Transverse colon (tissue), 4 donors: ENCODE results near the gene TP53BP2. TPM values are rescaled to one million over a fixed set of nuclear protein-coding genes. Genes with fewer than 3 reads are reported as not detected.

ENCODE experiments used
- DNase-seq: peaks from one replicate; pipeline ENCODE4 v3.0.0-alpha.2; 2019
- H3K27ac ChIP-seq, 4 donors: fragments of 200-600 bp; sonication (generic); 2 replicates each; pipeline ENCODE4 v1.5.1; 2016 to 2018; ENCODE audit warnings: inconsistent platforms in 4 of 4
- H3K27me3 ChIP-seq: fragments of 200-600 bp; sonication (generic); 2 replicates; pipeline ENCODE4 v1.5.1; 2017; ENCODE audit warnings: inconsistent platforms
- H3K36me3 ChIP-seq, 4 donors: fragments of 200-600 bp; sonication (generic); 2 replicates each; pipeline ENCODE4 v1.5.1; 2017 to 2019; ENCODE audit warnings: inconsistent platforms in 4 of 4
- H3K4me1 ChIP-seq, 4 donors: fragments of 200-600 bp; sonication (generic); 2 replicates each; pipeline ENCODE4 v1.5.1; 2017 to 2020; ENCODE audit warnings: inconsistent platforms in 4 of 4
- H3K4me3 ChIP-seq, 4 donors: fragments of 200-600 bp; sonication (generic); 1 replicate in 1 of 4; 2 replicates in 3 of 4; pipeline versions ENCODE4 v1.5.1 to v1.6.1; 2017 to 2019; ENCODE audit warnings: inconsistent platforms in 4 of 4
- H3K9me3 ChIP-seq, 2 donors: fragments of 200-600 bp; sonication (generic); 2 replicates each; pipeline ENCODE4 v1.5.1; 2017 to 2019; ENCODE audit warnings: inconsistent platforms in 2 of 2
- CTCF ChIP-seq, 5 experiments: fragments of 200-600 bp in 3 of 5; fragments of 450-650 bp in 2 of 5; sonication (generic) in 3 of 5; IDR thresholded peaks; 1 replicate in 2 of 5; 2 replicates in 3 of 5; pipeline ENCODE4 v1.5.1; 2016 to 2017; ENCODE audit warnings: antibody characterized with exemption in 5 of 5, inconsistent platforms in 3 of 5, mild to moderate bottlenecking in 2 of 5, moderate library complexity in 1 of 5
- EP300 ChIP-seq: sonication (generic); formaldehyde crosslinking; IDR thresholded peaks from one replicate; pipeline ENCODE4 v1.6.1; 2017; ENCODE audit warnings: antibody characterized with exemption, low read depth
- POLR2A ChIP-seq: fragments of 450-650 bp; IDR thresholded peaks from one replicate; pipeline ENCODE4 v1.6.1; 2016; ENCODE audit warnings: antibody characterized with exemption, mild to moderate bottlenecking, moderate library complexity
- POLR2AphosphoS5 ChIP-seq, 3 donors: sonication (generic); formaldehyde crosslinking; IDR thresholded peaks; one replicate each; pipeline ENCODE4 v1.6.1; 2016; ENCODE audit warnings: antibody characterized with exemption in 3 of 3
- WGBS, 2 donors: methylation state at CpG; one replicate each; pipeline ENCODE4 v1.1.5; 2018; ENCODE audit warnings: low coverage in 1 of 2; 5-methylcytosine and 5-hydroxymethylcytosine counted together
- in situ Hi-C, 4 donors: fragments of 200-750 bp; cut with MboI; loops; one replicate each; pipeline versions ENCODE4 v1.15.0 to v1.15.1; 2017; ENCODE audit warnings: low sequenced_read_pairs in 3 of 4, low pct_ligation_motif_present in 1 of 4, low pct_unique_long_range_greater_than_20kb in 1 of 4
- intact Hi-C: fragments of 100-400 bp; cut with DNase I; formaldehyde crosslinking; loops from one replicate; pipeline ENCODE4 v1.15.1; 2023; ENCODE audit warnings: low total_unique reads
- total RNA-seq, 4 donors: library from RNA; depleted of rRNA; stranded (reverse); fragments of >200 nt; gene quantifications; one replicate each; pipeline ENCODE4 v1.1.0, GENCODE V29; 2016

TP53BP2 gene
- total RNA-seq, 4 donors from 2014 or later: 11.9 to 82.7 (median 31.2) TPM

GRCh38 chr1:223747838-223748335, 97.9 kb downstream of the TP53BP2 start:
- no peak for TF ChIP-seq POLR2AphosphoS5 (IDR thresholded peaks at IDR 0.05)
- no peak for TF ChIP-seq EP300
- TF ChIP-seq POLR2A: no peak
- no peak for TF ChIP-seq CTCF (IDR thresholded peaks at IDR 0.05)
- peak; percentile 58 for DNase-seq
- no peaks in the 10 kb centered on the region for H3K9me3 ChIP-seq
- H3K27ac ChIP-seq: peak overlapping the region; percentile 67 to 87 (median 83)
- WGBS, 2 donors: 7 to 38% methylated on average over 2 to 4 of the region's 4 CpGs
- H3K4me3 ChIP-seq: no peak overlapping the region
- H3K27me3 ChIP-seq: no peaks in the 10 kb centered on the region
- in situ Hi-C loops: no loop called here
- intact Hi-C loops: loop anchor here (5.0 kb wide), 2 partner anchors 36 to 51 kb away; partner anchors contain the start of gene CAPN2
- peaks cover 0 to 49% (median 27%) of the 10 kb centered on the region in 4 donors for H3K36me3 ChIP-seq
- H3K4me1 ChIP-seq: peaks cover 7 to 25% (median 15%) of the 10 kb centered on the region in 4 donors

DNA sequence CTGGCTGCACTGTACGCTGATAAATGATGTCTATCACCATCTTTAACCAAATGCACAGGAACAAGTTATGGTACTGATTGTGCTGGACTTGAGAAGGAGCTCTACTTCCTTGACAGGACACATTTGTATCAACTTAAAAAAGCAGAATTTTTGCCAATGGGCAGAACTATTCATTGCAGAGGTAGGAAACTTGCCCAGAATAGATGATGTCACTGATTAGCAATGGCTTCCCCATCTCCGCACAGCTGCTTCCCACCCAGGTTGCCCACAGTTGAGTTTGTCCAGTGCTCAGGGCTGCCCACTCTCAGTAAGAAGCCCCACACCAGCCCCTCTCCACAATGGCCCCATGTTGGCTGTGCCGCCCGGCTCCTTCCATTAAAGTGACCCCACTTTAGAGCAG, 100.0 kb downstream of the TP53BP2 start:
- no peak for DNase-seq
- H3K27ac ChIP-seq: no peak overlapping the region
- H3K36me3 ChIP-seq: peaks cover 0 to 29% (median 13%) of the 10 kb centered on the region in 4 donors
- H3K4me3 ChIP-seq: no peak overlapping the region
- WGBS, 2 donors: 89 to 100% methylated on average over 1 to 4 of the region's 4 CpGs
- in situ Hi-C loops: no loop called here
- TF ChIP-seq EP300 (no peak), POLR2AphosphoS5 (IDR thresholded peaks at IDR 0.05) (no peak), CTCF (IDR thresholded peaks at IDR 0.05) (no peak), POLR2A (no peak)
- no peaks in the 10 kb centered on the region for H3K9me3 ChIP-seq
- no peaks in the 10 kb centered on the region for H3K27me3 ChIP-seq
- intact Hi-C loops: loop anchor here (5.0 kb wide), 2 partner anchors 33 to 48 kb away; partner anchors contain the start of gene CAPN2
- peaks cover 7 to 29% (median 17%) of the 10 kb centered on the region in 4 donors for H3K4me1 ChIP-seq

- Histone ChIP-seq H3K9me3 (no peaks in the 10 kb centered on the region), H3K4me3 (no peak overlapping the region), H3K27me3 (no peaks in the 10 kb centered on the region), H3K4me1 (peaks cover 15 to 40% (median 26%) of the 10 kb centered on the region in 4 donors), H3K36me3 (peaks cover 0 to 20% (median 10%) of the 10 kb centered on the region in 4 donors), H3K27ac (no peak overlapping the region)
- no peak for DNase-seq
- in situ Hi-C loops: no loop called here
- intact Hi-C loops: no loop called here
- 71 to 73% methylated on average over 8 to 9 of the region's 9 CpGs for WGBS, 2 donors
- no peak for TF ChIP-seq POLR2AphosphoS5 (IDR thresholded peaks at IDR 0.05)
Observed at GRCh38 chr1:223742856-223743517, 102.8 kb downstream of the TP53BP2 start.

DNA sequence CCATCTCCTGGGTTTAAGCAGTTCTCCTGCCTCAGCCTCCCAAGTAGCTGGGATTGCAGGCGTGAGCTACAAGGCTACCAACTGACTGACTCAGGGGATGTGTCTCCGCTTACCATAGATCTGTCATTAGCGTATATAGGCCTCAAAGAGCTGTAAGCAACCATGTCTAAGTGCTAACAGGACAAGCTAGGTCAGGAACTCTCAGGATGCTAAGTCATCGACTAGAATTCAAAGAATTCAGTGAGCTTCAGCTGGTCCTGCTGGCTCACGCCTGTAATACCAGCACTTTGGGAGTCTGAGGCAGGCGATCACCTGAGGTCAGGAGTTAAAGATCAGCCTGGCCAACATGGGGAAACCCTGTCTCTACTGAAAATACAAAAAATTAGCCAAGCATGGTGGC, 103.9 kb downstream of the TP53BP2 start:
- TF ChIP-seq CTCF (IDR thresholded peaks at IDR 0.05): no peak
- TF ChIP-seq POLR2A: no peak
- TF ChIP-seq POLR2AphosphoS5 (IDR thresholded peaks at IDR 0.05): no peak
- no peak for TF ChIP-seq EP300
- Histone ChIP-seq H3K4me1 (peaks cover 19 to 42% (median 33%) of the 10 kb centered on the region in 4 donors), H3K27me3 (no peaks in the 10 kb centered on the region), H3K27ac (no peak overlapping the region), H3K9me3 (no peaks in the 10 kb centered on the region), H3K36me3 (peaks cover 0 to 16% (median 8%) of the 10 kb centered on the region in 4 donors), H3K4me3 (no peak overlapping the region)
- intact Hi-C loops (no loop called here), in situ Hi-C loops (no loop called here)
- WGBS, 2 donors: 97% methylated on average over 6 of the region's 6 CpGs; no CpG with 5 or more reads in 1 of the 2 donors
- DNase-seq: no peak
